ENCODE results near the gene TUBGCP6. TPM values are rescaled to one million over a fixed set of nuclear protein-coding genes. Genes with fewer than 3 reads are reported as not detected.
A peak's percentile ranks its signal among the peaks of the same experiment; 100 is the strongest.

Gene TUBGCP6
- polyA plus RNA-seq, 3 donors = 3.7 to 72.8 (median 4.3) TPM

- H3K4me3 ChIP-seq (replicated peaks in 1 of 3; ENCODE audit: low read depth in 2 of 3, low read length in 3 of 3) = peak overlapping the region in 1 of 3 experiments; percentile 30
- Mint-ChIP-seq H3K4me3 (peak overlapping the region; percentile 42 to 57), H3K9me3 (peaks cover 0 to 3% (median 0%) of the 10 kb centered on the region in 7 donors), H3K4me1 (peaks cover 10% of the 10 kb centered on the region), H3K27me3 (ENCODE audit: low read depth in 3 of 3) (peaks cover 38 to 53% (median 45%) of the 10 kb centered on the region in 3 donors), H3K27ac (no peak overlapping the region), H3K36me3 (no peaks in the 10 kb centered on the region)
- WGBS (ENCODE audit: insufficient coverage) = under 1% methylated on average over 85 of the region's 92 CpGs
- H4K20me1 ChIP-seq (ENCODE audit: insufficient read depth, low read length) = no peaks in the 10 kb centered on the region
- H3K27me3 ChIP-seq (ENCODE audit: control insufficient read depth in 2 of 2, insufficient read depth in 2 of 2, low read length in 2 of 2) = peaks cover 10 to 35% of the 10 kb centered on the region in 2 donors
- no peak overlapping the region for H3K27ac ChIP-seq (ENCODE audit: low read depth in 1 of 2, low read length in 2 of 2)
- DNase-seq = no peak
- peaks cover 9 to 23% of the 10 kb centered on the region in 2 donors for H3K4me1 ChIP-seq (ENCODE audit: control insufficient read depth in 1 of 2, insufficient read depth in 2 of 2, low read length in 2 of 2)
- intact Hi-C loops (cut with micrococcal nuclease) = no loop called here
- H3K36me3 ChIP-seq (replicated peaks in 1 of 2; ENCODE audit: control insufficient read depth in 1 of 2, insufficient read depth in 2 of 2, low read length in 2 of 2) = no peaks in the 10 kb centered on the region
- H3K9me3 ChIP-seq (replicated peaks in 1 of 2; ENCODE audit: control insufficient read depth in 1 of 2, insufficient read depth in 1 of 2, low read length in 2 of 2) = peaks cover 0 to 7% of the 10 kb centered on the region in 2 donors
- no peaks in the 10 kb centered on the region for H3K79me2 ChIP-seq (ENCODE audit: insufficient read depth, low read length)
- TF ChIP-seq, protein P1, sequence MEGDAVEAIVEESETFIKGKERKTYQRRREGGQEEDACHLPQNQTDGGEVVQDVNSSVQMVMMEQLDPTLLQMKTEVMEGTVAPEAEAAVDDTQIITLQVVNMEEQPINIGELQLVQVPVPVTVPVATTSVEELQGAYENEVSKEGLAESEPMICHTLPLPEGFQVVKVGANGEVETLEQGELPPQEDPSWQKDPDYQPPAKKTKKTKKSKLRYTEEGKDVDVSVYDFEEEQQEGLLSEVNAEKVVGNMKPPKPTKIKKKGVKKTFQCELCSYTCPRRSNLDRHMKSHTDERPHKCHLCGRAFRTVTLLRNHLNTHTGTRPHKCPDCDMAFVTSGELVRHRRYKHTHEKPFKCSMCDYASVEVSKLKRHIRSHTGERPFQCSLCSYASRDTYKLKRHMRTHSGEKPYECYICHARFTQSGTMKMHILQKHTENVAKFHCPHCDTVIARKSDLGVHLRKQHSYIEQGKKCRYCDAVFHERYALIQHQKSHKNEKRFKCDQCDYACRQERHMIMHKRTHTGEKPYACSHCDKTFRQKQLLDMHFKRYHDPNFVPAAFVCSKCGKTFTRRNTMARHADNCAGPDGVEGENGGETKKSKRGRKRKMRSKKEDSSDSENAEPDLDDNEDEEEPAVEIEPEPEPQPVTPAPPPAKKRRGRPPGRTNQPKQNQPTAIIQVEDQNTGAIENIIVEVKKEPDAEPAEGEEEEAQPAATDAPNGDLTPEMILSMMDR (IDR thresholded peaks at IDR 0.05) = no peak
- H3K4me2 ChIP-seq (replicated peaks; ENCODE audit: extremely low read depth, low read length, poor library complexity, severe bottlenecking) = peak overlapping the region; percentile 51
- no peak overlapping the region for H3K9ac ChIP-seq (ENCODE audit: insufficient read depth, low read length, poor library complexity, severe bottlenecking)
- no peak overlapping the region for H2AFZ ChIP-seq (ENCODE audit: insufficient read depth, low read depth, low read length, poor library complexity, severe bottlenecking)
These were observed 16.2 kb upstream of the TUBGCP6 start for GRCh38 chr22:50260801-50261614.

DNA sequence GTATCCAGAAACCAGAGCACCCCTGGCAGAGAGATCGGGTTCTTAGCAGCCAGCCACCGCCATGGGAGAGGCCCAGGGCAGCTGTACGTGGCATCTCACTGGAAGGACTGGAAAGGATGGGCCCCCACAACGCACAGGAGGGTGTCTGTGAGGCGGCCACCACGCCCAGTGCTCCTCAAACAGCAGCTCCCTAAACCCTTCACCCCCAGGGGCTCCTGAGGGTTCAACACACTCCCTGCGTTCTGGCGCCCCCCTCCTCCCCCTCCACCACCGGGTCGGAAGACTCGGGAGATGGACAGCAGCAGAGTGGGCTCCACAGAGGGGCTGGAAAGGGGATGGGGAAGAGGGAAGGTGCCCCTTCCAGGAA, 15.6 kb upstream of the TUBGCP6 start:
- no peak overlapping the region for H3K9ac ChIP-seq (ENCODE audit: insufficient read depth, low read length, poor library complexity, severe bottlenecking)

More for the DNA sequence above, 15.6 kb upstream of the TUBGCP6 start:
- H3K27ac Mint-ChIP-seq = no peak overlapping the region
- intact Hi-C loops (cut with micrococcal nuclease) = no loop called here
- Histone ChIP-seq H3K4me1 (ENCODE audit: control insufficient read depth in 1 of 2, insufficient read depth in 2 of 2, low read length in 2 of 2) (peaks cover 9 to 23% of the 10 kb centered on the region in 2 donors), H3K79me2 (ENCODE audit: insufficient read depth, low read length) (no peaks in the 10 kb centered on the region), H3K9me3 (replicated peaks in 1 of 2; ENCODE audit: control insufficient read depth in 1 of 2, insufficient read depth in 1 of 2, low read length in 2 of 2) (peaks cover 0 to 7% of the 10 kb centered on the region in 2 donors), H4K20me1 (ENCODE audit: insufficient read depth, low read length) (no peaks in the 10 kb centered on the region), H3K4me2 (replicated peaks; ENCODE audit: extremely low read depth, low read length, poor library complexity, severe bottlenecking) (peak overlapping the region; percentile 51), H2AFZ (ENCODE audit: insufficient read depth, low read depth, low read length, poor library complexity, severe bottlenecking) (no peak overlapping the region), H3K27me3 (ENCODE audit: control insufficient read depth in 2 of 2, insufficient read depth in 2 of 2, low read length in 2 of 2) (peaks cover 10 to 35% of the 10 kb centered on the region in 2 donors), H3K36me3 (replicated peaks in 1 of 2; ENCODE audit: control insufficient read depth in 1 of 2, insufficient read depth in 2 of 2, low read length in 2 of 2) (no peaks in the 10 kb centered on the region), H3K27ac (ENCODE audit: low read depth in 1 of 2, low read length in 2 of 2) (no peak overlapping the region), H3K4me3 (replicated peaks in 1 of 3; ENCODE audit: low read depth in 2 of 3, low read length in 3 of 3) (no peak overlapping the region)
- H3K4me1 Mint-ChIP-seq = peaks cover 10% of the 10 kb centered on the region
- no peaks in the 10 kb centered on the region for H3K36me3 Mint-ChIP-seq
- DNase-seq = no peak
- TF ChIP-seq, protein P1 (IDR thresholded peaks at IDR 0.05) = no peak
- H3K27me3 Mint-ChIP-seq (ENCODE audit: low read depth in 3 of 3) = peaks cover 37 to 53% (median 39%) of the 10 kb centered on the region in 3 donors
- H3K9me3 Mint-ChIP-seq = peaks cover 0 to 3% (median 0%) of the 10 kb centered on the region in 7 donors
- WGBS (ENCODE audit: insufficient coverage) = 56% methylated on average over 3 of the region's 11 CpGs
- peak overlapping the region; percentile 24 to 42 for H3K4me3 Mint-ChIP-seq

All from CD14-positive monocyte (primary cell).